ENCODE measurements around the gene PGF.

PGF gene

DNA sequence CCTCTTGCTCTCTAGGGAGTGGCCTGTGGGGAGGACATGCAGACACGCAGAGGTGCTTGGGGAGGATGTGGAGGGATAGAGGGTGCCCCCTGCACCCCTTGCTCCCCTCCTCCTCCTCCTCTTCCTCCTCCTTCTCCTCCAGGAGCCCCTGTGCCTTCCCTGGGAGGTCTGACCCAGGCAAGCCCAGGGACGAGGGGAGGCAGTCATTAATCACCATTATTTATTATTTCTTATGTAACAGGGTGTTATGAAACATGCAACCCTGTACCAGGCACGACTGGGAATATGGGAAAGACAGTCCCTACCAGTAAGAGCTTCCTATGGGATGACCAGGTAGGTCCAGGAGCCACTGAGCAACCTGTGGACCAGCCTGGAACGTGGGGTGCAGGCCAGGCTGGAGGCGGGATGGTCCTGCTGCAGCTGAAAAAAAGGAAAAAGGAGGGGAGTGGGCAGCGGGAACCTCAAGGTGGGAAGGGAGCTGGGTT lies 22.5 kb upstream of the PGF start:
- no peak for DNase-seq

- DNase-seq = no peak
Measured at GRCh38 chr14:74977164-74977900, 21.9 kb upstream of the PGF start.

GRCh38 chr14:74976264-74977113 lies 21.1 kb upstream of the PGF start:
- DNase-seq = no peak

DNA sequence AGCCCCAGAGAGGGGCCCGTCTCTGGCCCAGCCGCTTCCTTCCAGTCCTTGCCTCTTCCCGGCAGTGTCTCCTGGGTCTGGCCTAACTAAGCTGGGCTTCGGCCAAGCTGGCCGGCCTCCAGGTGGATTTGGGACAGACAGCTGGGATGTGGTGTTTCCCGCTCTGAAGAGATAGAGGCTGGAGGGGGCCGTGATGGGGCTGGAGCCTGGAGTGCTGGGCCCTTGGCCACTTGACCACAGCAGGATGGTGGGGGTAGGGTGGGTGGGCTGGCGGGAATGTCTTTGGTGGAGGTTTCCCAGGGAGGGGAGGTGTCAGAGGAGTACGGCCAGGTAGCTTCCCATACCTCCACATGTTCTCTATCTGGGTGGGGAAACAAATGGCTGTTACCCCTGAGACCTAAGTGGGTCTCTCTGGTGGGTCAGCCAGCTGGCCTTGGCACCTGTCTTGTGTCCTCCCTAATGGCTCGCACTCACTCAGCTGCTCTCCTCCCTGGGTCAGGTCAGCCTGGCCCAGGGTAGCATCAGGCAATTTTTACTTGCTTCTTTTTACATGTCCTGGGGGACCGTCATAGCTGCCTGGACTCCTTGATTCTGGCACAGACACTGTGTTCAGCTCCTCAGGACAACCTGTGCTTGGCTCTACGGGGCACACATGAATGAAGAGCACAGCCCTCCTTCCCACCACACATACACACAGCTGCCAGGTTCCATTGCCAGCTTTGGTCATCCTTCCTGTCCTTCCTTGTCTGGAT lies 19.8 kb upstream of the PGF start:
- no peak for DNase-seq

- no peak for DNase-seq
Measured at GRCh38 chr14:74974364-74975058, 19.1 kb upstream of the PGF start.

DNA sequence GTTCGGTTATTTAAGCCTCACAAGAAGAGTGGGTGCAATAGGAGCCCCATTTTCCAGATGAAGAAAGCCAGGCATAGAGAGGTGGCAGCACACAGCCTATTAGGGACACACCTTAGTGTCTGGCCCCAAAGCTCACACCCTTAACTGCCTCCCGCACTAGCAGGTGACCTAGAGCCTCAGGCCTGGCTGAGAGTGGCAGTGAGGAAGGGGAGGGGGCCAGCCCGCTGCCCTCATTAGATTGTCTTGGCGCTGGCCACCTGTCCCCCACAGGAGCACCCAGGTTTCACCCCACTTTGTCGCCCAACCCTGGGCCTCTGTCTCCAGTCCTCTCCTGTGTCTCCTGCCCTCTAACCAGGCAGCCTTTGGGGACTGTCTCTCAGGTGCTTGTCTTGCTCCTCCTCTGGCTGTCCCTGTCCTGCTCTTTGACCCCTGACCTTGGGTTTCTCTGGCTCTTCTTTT lies 18.5 kb upstream of the PGF start:
- DNase-seq = no peak

DNA sequence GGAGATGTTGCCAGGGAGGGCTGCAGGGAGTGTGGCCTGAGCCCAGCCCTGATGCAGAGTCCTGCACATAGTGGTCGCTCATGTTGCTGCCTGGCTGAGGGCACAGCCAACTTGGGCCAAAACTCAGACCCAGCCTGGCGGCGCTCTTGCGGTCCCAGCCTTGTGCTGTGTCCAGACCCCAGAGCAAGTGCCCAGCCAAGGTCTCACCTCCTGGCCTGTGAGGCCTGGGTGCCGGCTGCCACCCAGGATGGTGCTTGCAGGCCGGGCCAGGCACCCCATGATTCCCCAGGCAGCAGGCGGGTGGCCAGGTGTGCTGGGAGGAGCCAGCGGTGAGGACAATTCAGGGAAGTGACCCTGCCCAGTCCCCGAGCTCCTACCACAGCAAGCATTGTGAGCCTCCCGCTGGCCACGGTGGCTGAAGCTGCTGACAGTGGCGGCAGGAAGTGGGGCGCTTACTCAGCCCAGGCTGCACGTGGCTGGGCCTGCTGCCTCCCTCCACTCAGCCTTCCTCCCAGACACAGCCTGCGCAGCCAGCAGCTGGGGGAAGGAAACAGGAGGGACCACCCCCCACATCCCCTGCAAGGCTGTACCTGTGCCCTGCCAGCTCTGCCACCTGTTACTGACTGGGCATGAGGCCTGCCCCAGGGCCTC lies 17.7 kb upstream of the PGF start:
- no peak for DNase-seq

DNA sequence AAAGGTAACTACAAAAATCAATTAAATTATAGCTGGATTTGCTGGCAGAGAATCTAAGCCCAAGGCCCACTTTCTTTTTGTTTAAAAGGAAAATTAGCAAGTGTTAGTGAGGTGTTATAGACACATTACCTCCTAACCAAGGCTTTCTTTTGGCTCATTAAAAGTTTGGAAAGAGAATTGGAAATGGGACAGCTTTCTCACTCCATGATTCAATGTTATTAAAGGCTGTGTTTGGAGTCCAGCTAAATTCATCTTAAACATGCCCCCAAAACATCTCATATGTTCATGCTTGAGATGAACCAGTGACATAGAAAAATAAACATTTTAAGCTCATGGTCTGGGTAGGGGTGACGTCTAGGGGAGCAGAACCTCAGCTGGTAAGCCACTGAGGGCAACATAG lies 13.4 kb upstream of the PGF start:
- DNase-seq = no peak

DNA sequence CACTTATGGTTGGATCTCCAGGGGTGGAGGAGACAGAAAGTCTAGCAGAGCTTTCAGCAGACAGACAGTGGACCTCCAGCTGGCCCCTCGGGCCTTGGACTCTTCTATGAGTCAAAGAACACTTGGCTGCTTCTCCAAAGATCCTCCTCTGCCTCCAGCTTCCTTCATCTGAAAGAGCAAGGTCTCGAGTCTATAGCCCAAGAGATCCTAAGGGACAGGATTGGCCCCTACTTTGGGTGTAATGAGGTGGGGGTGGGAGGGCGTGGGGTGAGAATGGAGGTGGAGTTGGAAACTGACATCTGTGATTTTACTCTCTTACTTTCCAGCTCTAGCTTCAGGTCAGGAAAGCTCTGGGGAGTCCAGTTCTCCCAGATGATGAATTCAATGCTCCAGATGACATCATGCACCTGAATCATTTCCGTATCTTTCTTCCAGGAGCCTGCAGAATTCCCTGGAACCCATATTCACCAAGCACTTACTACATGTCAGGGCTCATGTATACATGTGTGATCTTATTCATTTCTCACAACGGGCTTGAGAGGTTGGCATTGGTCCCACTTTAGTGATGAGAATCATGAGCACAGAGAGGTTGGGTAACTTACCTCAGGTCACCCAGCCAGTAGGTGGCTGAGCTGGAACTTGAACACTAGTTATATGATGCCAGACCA lies 10.2 kb upstream of the PGF start:
- DNase-seq = no peak

GRCh38 chr14:74964787-74965485 lies 9.5 kb upstream of the PGF start:
- DNase-seq = no peak

GRCh38 chr14:74963705-74964271 lies 8.4 kb upstream of the PGF start:
- peak; percentile 86 for DNase-seq

- DNase-seq = no peak
Measured at GRCh38 chr14:74963178-74963704, 7.8 kb upstream of the PGF start.

DNA sequence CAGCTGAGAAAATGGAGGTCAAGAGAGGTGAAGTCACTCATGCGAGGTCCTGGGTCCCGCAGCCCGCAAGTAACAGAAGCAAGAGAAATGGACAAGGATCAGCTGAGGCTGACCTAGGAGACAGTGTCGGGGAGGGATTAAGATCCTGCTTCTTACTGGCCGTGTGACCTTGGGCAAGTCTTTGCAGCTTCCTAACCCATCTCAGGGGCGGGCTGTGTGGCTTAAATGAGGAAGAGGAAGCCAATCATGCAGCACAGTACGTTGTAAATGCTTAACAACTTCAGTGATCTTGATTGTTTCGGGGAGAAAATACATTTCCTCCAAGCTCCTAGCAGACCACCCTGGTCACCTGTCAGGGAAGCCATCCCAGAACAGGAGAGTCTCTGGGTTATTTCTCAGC lies 7.1 kb upstream of the PGF start:
- DNase-seq = no peak

GRCh38 chr14:74962046-74962445 lies 6.6 kb upstream of the PGF start:
- DNase-seq = no peak

GRCh38 chr14:74961238-74961911 lies 6.0 kb upstream of the PGF start:
- DNase-seq = no peak

- DNase-seq = no peak
Measured at GRCh38 chr14:74960736-74961135, 5.3 kb upstream of the PGF start.

DNA sequence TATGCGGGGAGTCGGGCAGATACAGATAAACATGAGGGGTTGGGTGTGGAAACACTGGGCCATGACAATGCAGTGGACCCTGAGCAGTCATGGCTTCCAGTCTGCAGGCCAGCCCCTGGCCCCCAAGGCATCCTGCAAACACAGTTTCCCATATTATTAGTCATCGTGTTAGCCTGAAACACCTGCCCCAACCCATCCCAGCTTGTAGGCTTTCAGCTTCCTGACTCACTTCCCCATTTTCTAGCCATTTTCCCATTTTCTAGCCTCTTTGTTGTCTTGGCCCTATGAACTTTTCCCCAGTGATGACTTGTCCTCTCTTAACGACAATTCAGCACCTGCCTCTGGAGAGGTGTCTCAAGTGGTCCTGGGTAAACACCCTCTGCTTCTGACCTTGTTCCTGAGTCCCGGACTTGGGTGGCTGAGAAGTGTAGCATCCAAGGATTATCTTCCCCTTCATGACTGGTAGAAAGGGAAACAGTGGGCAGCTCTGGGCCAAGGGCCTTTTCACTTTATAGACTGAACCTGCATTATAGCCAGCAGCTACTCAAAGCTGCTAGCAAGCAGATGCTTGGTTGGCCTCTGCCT lies 4.3 kb upstream of the PGF start:
- peak; percentile 86 for DNase-seq

DNA sequence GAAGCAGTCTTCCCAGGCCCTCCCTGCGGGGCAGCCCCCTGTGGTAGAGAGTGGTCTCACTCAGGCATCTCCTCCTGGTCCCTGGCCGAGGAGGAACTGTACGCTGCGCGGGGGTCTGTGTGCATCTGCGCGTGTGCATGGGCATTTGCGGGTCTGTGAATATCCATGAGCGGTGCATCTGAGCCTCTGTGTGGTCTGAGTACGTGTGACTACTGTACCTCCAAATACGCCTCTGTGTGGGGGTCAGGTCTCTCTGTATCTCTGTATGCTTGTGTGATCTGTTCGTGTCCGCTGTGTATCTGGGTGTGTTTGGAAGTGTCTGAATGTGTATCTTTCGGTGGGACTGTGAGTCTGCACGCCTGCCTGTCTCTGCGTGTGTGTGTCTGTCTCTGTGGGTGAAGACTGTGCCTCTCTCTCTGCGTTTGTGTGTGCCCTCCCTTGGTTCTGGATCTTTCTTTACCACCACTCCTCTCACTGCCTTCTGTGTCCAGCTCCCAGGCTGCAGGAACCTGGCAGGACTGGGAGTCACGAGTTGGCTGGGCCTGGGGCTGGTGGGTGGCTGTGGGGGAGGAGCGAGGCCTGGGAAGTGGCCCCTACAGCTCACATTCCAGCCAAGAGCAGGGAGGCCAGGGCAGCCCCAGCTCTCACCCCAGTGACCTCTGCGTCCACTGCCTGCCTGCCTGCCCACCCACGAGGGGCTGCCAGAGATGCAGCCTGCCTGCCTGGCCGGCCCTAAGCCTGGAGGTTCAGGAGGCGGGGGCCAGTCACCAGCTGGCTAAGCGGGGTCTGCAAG lies 1.1 kb upstream of the PGF start:
- no peak for DNase-seq

DNA sequence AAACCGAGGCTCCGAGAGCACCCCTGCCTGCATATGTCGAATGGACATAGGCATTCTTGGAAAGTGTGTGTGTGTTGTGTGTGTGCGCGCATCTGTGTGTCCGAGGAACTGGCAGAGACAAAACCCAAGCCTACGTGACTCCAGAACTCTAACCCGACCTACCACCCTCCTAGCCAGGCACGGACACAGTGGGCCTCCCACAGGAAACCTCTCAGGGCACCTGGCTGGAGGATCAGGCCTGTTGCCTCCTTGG lies 556 bp upstream of the PGF start:
- DNase-seq = no peak

All from DMS79 (cell line).